Measurements from ENCODE around the gene TMEM232. TPM values are rescaled to one million over a fixed set of nuclear protein-coding genes. Genes with fewer than 3 reads are reported as not detected.

TMEM232 gene
- total RNA-seq, 4 donors from 2014 or later = 1.2 to 3.8 (median 2.0) TPM

DNA sequence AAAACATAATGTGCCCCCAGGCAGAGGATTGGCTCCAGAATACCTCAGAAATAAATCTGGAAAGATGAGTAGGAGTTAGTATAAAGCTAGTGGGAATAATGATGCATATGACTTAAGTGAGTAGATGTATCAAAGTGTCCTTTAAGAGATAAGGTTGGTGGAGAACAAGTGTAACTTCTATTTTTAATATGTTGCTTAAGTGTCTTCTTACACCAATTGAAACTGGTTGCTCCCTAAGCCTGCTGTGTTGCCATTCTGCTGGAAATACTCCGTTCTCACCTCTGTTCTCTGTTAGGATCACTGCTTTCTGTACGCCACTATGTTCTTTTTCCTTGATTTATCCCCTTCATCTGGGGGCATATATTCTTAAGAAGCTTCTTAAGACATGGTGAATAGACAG lies 286.4 kb downstream of the TMEM232 start:
- H3K4me1 ChIP-seq = no peaks in the 10 kb centered on the region
- no peaks in the 10 kb centered on the region for H3K36me3 ChIP-seq
- H3K27me3 ChIP-seq = no peaks in the 10 kb centered on the region
- no peak for DNase-seq (ENCODE audit: extremely low spot score)
- intact Hi-C loops (cut with DNase I) = no loop called here
- no peak overlapping the region for H3K27ac ChIP-seq (replicated peaks in 1 of 4)
- H3K9me3 ChIP-seq = no peaks in the 10 kb centered on the region
- WGBS = 85% methylated on average over 2 of the region's 2 CpGs
- H3K4me3 ChIP-seq = no peak overlapping the region
- no peak for TF ChIP-seq POLR2AphosphoS5 (IDR thresholded peaks at IDR 0.05)
- TF ChIP-seq, protein P1, sequence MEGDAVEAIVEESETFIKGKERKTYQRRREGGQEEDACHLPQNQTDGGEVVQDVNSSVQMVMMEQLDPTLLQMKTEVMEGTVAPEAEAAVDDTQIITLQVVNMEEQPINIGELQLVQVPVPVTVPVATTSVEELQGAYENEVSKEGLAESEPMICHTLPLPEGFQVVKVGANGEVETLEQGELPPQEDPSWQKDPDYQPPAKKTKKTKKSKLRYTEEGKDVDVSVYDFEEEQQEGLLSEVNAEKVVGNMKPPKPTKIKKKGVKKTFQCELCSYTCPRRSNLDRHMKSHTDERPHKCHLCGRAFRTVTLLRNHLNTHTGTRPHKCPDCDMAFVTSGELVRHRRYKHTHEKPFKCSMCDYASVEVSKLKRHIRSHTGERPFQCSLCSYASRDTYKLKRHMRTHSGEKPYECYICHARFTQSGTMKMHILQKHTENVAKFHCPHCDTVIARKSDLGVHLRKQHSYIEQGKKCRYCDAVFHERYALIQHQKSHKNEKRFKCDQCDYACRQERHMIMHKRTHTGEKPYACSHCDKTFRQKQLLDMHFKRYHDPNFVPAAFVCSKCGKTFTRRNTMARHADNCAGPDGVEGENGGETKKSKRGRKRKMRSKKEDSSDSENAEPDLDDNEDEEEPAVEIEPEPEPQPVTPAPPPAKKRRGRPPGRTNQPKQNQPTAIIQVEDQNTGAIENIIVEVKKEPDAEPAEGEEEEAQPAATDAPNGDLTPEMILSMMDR (IDR thresholded peaks at IDR 0.05) = no peak
- no peak for TF ChIP-seq EP300 (IDR thresholded peaks at IDR 0.05)

GRCh38 chr5:110439296-110439695 lies 287.2 kb downstream of the TMEM232 start:
- no peak for DNase-seq (ENCODE audit: extremely low spot score)
- H3K4me3 ChIP-seq = no peak overlapping the region
- no peaks in the 10 kb centered on the region for H3K27me3 ChIP-seq
- 67% methylated on average over 3 of the region's 3 CpGs for WGBS
- H3K4me1 ChIP-seq = no peaks in the 10 kb centered on the region
- no peak overlapping the region for H3K27ac ChIP-seq (replicated peaks in 1 of 4)
- intact Hi-C loops (cut with DNase I) = no loop called here
- H3K9me3 ChIP-seq = no peaks in the 10 kb centered on the region
- TF ChIP-seq EP300 (IDR thresholded peaks at IDR 0.05) = no peak
- no peak for TF ChIP-seq POLR2AphosphoS5 (IDR thresholded peaks at IDR 0.05)
- TF ChIP-seq POLR2A (IDR thresholded peaks at IDR 0.05; ENCODE audit: low read depth) = no peak
- TF ChIP-seq, protein P1 (IDR thresholded peaks at IDR 0.05) = no peak
- H3K36me3 ChIP-seq = no peaks in the 10 kb centered on the region

- 73% methylated on average over 2 of the region's 2 CpGs for WGBS
- TF ChIP-seq POLR2A (IDR thresholded peaks at IDR 0.05; ENCODE audit: low read depth) (no peak), POLR2AphosphoS5 (IDR thresholded peaks at IDR 0.05) (no peak), EP300 (IDR thresholded peaks at IDR 0.05) (no peak)
- TF ChIP-seq, protein P1 (IDR thresholded peaks at IDR 0.05) = no peak
- intact Hi-C loops (cut with DNase I) = no loop called here
Measured at GRCh38 chr5:110435207-110435606, 291.3 kb downstream of the TMEM232 start.

DNA sequence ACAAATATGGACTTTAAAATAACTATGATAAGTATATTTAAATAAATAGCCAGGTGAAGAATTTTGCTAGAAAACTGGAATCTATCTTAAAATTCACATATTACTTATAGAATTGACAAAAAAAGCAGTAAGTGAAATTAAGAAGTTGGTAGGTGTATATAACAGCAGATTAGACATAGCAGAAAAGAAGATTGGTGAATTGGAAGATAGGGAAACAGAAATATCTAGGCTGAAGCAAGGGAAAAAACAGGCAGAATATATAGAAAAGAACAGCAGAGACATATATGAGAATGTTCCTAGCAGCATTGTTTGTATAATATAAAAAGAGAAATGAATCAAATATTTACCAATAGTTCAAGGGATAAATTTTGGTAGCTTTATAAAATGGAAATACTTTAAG lies 294.9 kb downstream of the TMEM232 start:
- no peaks in the 10 kb centered on the region for H3K36me3 ChIP-seq
- H3K4me3 ChIP-seq = no peak overlapping the region
- peaks cover 0 to 10% (median 6%) of the 10 kb centered on the region in 4 donors for H3K9me3 ChIP-seq
- no peak overlapping the region for H3K27ac ChIP-seq (replicated peaks in 1 of 4)
- DNase-seq (ENCODE audit: extremely low spot score) = no peak
- TF ChIP-seq EP300 (IDR thresholded peaks at IDR 0.05) (no peak), POLR2A (IDR thresholded peaks at IDR 0.05; ENCODE audit: low read depth) (no peak), POLR2AphosphoS5 (IDR thresholded peaks at IDR 0.05) (no peak)
- TF ChIP-seq, protein P1 (IDR thresholded peaks at IDR 0.05) = no peak
- H3K4me1 ChIP-seq = no peaks in the 10 kb centered on the region
- intact Hi-C loops (cut with DNase I) = no loop called here
- H3K27me3 ChIP-seq = no peaks in the 10 kb centered on the region

More at GRCh38 chr5:110435207-110435606, 291.3 kb downstream of the TMEM232 start:
- H3K4me3 ChIP-seq = no peak overlapping the region
- DNase-seq (ENCODE audit: extremely low spot score) = no peak
- H3K4me1 ChIP-seq = no peaks in the 10 kb centered on the region
- H3K27ac ChIP-seq (replicated peaks in 1 of 4) = no peak overlapping the region
- H3K36me3 ChIP-seq = no peaks in the 10 kb centered on the region
- no peaks in the 10 kb centered on the region for H3K27me3 ChIP-seq
- H3K9me3 ChIP-seq = peaks cover 0 to 10% (median 6%) of the 10 kb centered on the region in 4 donors

DNA sequence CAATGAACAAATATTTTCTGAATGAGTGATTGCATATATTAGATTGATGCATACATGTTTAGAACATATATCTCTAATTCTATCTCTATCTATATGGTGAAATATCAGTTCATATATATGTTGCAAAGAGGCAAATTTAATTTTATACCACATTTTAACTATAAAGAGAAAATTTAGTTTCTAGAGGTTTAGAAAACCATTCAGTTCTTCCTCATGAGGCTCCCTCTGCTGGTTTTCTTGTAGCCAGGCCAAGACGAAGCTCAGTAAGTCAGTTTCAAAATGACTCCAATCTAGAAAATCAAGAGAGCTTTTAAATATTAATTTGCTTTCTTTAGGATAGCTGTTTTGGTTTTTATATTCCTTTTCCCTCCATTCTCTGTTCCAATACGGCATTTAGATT lies 312.1 kb downstream of the TMEM232 start:
- WGBS = 64% methylated on average over 2 of the region's 2 CpGs
- no peak for DNase-seq (ENCODE audit: extremely low spot score)
- Histone ChIP-seq H3K27me3 (no peaks in the 10 kb centered on the region), H3K9me3 (no peaks in the 10 kb centered on the region), H3K36me3 (no peaks in the 10 kb centered on the region), H3K4me3 (no peak overlapping the region), H3K4me1 (no peaks in the 10 kb centered on the region), H3K27ac (replicated peaks in 1 of 4) (no peak overlapping the region)
- intact Hi-C loops (cut with DNase I) = no loop called here
- TF ChIP-seq, protein P1 (IDR thresholded peaks at IDR 0.05) = peak in 1 of 3 experiments; percentile 33
- TF ChIP-seq EP300 (IDR thresholded peaks at IDR 0.05) = no peak
